Gastroesophageal sphincter (tissue), 3 donors: ENCODE results near the gene TMEM79.

Experiments
- POLR2A ChIP-seq, 2 donors: fragments of 450-650 bp; IDR thresholded peaks; one replicate each; pipeline ENCODE4 v1.6.1; 2017; ENCODE audit warnings: antibody characterized with exemption in 2 of 2, mild to moderate bottlenecking in 2 of 2, moderate library complexity in 1 of 2
- TF ChIP-seq, protein P1 (sequence below), 4 experiments: fragments of 200-600 bp in 2 of 4; fragments of 450-650 bp in 2 of 4; sonication (generic) in 1 of 4; IDR thresholded peaks; one replicate each; pipeline ENCODE4 v1.5.1; 2017 to 2019; ENCODE audit warnings: antibody characterized with exemption in 4 of 4, mild to moderate bottlenecking in 2 of 4, moderate library complexity in 2 of 4

DNA sequence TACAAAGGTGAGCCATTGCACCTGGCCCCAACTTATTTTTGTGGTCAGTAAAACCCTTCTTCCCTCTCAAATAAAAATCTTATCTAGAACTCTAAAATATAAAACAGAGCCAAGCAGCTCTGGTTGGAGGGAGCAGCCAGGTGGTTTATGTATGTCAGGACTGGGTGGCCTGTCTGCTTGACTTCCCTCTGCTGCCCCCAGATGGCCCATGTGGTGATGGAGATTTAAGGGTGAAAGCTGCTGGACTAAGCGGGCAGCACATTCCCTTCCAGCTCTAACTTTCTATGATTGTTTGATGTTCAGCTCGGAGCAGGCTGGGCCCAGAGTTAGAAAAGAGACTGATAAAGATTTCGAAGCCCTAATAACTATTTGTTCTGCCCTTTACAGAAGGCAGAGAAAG lies 24.3 kb upstream of the TMEM79 start:
- TF ChIP-seq, protein P1, sequence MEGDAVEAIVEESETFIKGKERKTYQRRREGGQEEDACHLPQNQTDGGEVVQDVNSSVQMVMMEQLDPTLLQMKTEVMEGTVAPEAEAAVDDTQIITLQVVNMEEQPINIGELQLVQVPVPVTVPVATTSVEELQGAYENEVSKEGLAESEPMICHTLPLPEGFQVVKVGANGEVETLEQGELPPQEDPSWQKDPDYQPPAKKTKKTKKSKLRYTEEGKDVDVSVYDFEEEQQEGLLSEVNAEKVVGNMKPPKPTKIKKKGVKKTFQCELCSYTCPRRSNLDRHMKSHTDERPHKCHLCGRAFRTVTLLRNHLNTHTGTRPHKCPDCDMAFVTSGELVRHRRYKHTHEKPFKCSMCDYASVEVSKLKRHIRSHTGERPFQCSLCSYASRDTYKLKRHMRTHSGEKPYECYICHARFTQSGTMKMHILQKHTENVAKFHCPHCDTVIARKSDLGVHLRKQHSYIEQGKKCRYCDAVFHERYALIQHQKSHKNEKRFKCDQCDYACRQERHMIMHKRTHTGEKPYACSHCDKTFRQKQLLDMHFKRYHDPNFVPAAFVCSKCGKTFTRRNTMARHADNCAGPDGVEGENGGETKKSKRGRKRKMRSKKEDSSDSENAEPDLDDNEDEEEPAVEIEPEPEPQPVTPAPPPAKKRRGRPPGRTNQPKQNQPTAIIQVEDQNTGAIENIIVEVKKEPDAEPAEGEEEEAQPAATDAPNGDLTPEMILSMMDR (IDR thresholded peaks at IDR 0.05), result no peak
- no peak for TF ChIP-seq POLR2A (IDR thresholded peaks at IDR 0.05)
